ENCODE data around the gene MAP7D3. TPM values are rescaled to one million over a fixed set of nuclear protein-coding genes. Genes with fewer than 3 reads are reported as not detected.
A peak's percentile ranks its signal among the peaks of the same experiment; 100 is the strongest.

The MAP7D3 gene
- total RNA-seq, 2 donors from 2014 or later = 2.8 to 2.9 TPM

DNA sequence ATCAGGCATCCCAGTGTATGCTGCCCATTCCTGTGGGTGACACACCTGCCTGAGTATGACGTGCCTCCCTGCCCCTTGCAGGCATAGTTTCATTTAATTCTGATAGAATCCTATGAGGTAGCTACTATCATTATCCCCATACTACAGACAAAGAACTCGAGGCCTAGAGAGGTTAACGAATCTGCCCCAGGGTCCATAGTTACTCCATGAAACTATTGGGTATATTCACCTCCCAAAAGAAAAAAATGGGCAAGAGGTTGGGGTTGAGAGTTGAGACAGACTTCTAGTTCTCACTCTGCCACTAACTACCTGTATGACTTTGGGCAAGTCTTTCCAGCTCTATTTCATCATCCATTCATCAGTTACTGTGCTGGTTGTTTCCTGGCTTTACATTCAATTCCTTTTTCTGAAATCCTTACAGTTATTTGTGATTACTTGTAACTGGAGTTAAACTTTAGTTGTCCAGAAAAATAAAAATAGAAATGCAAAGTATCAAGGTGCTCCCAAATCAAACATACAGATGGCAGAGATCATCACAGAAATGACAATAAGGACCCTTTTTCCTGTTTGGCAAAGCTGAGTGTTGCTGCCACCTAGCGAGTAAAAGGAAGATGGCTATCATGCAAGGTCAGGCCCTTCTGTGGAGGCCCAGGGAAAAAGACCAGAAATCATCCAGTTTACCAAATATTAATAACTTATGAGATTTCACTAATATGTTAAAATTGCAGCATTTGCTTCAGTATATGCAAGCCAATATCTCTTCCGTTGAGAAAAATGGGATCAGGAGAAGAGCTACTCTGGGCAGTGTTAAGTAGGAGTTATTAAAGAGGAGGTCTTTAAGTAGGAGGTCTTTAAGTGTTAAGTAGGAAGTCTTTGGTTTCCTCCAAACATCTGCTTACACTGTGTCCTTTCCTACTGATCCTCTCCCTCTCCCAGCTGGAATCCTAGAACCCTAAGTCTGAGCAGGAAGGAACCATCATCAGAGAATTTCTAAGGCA lies 17.1 kb upstream of the MAP7D3 start:
- Histone ChIP-seq H3K9ac (ENCODE audit: low read depth in 2 of 2, low read length in 2 of 2) (no peak overlapping the region), H3K36me3 (no peaks in the 10 kb centered on the region), H3K9me3 (no peaks in the 10 kb centered on the region), H3K4me3 (no peak overlapping the region), H3K27me3 (no peaks in the 10 kb centered on the region), H3K4me1 (no peaks in the 10 kb centered on the region), H3K27ac (no peak overlapping the region)
- intact Hi-C loops (cut with DNase I) = loop anchor here (5.0 kb wide), 2 partner anchors 101 to 241 kb away; no protein-coding TSS in a partner anchor
- DNase-seq = peak; percentile 47
- TF ChIP-seq, protein P1, sequence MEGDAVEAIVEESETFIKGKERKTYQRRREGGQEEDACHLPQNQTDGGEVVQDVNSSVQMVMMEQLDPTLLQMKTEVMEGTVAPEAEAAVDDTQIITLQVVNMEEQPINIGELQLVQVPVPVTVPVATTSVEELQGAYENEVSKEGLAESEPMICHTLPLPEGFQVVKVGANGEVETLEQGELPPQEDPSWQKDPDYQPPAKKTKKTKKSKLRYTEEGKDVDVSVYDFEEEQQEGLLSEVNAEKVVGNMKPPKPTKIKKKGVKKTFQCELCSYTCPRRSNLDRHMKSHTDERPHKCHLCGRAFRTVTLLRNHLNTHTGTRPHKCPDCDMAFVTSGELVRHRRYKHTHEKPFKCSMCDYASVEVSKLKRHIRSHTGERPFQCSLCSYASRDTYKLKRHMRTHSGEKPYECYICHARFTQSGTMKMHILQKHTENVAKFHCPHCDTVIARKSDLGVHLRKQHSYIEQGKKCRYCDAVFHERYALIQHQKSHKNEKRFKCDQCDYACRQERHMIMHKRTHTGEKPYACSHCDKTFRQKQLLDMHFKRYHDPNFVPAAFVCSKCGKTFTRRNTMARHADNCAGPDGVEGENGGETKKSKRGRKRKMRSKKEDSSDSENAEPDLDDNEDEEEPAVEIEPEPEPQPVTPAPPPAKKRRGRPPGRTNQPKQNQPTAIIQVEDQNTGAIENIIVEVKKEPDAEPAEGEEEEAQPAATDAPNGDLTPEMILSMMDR (IDR thresholded peaks at IDR 0.05) = peak; percentile 75

DNA sequence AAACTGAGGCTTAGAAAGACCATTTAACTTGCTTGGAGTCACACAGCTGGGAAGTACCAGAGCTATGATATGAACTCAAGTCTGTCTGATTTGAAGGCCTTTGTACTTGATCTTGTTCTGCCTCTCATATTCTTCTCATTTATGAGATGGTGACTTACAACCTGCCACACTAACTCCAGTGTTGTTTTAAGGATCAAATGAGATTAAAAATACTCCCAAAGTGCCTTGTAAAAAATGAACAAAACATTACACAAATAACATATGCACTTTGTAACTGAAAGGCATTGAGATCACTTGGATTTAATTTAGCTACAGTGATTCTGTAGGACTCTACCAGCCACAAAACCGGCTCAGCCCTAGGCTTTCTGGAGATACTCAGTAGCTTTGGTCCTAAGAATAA lies 15.6 kb upstream of the MAP7D3 start:
- no peaks in the 10 kb centered on the region for H3K4me1 ChIP-seq
- intact Hi-C loops (cut with DNase I) = loop anchor here (5.0 kb wide), 2 partner anchors 100 to 240 kb away; no protein-coding TSS in a partner anchor
- TF ChIP-seq, protein P1 (IDR thresholded peaks at IDR 0.05) = no peak

DNA sequence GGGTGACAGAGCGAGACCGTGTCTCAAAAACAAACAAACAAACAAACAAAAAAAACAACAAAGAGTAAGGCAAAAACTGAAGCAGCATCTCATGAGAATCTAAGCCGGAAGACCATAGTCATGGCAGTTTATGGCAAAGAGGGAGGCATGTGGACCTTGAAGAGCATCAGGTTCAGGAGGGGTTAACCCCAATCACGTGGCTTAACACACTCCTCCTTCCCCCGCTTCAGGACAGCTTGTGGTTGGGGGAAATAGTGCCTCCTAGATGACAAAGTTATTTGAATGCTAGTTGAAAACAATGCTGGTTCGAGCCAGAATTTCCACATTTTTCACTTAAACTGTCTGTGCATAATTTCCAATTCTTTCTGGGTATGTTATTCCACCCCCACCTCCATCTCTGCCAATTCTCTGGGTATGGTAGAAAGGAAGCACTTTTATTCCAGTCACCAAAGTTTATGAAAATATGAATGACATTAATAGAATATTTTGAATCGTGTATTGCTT lies 11.7 kb upstream of the MAP7D3 start:
- H3K27ac ChIP-seq = no peak overlapping the region

More for the DNA sequence above, 15.6 kb upstream of the MAP7D3 start:
- H3K9ac ChIP-seq (ENCODE audit: low read depth in 2 of 2, low read length in 2 of 2) = no peak overlapping the region
- H3K36me3 ChIP-seq = no peaks in the 10 kb centered on the region
- no peak for DNase-seq
- no peak overlapping the region for H3K27ac ChIP-seq
- no peaks in the 10 kb centered on the region for H3K27me3 ChIP-seq
- H3K4me3 ChIP-seq = no peak overlapping the region
- no peaks in the 10 kb centered on the region for H3K9me3 ChIP-seq

DNA sequence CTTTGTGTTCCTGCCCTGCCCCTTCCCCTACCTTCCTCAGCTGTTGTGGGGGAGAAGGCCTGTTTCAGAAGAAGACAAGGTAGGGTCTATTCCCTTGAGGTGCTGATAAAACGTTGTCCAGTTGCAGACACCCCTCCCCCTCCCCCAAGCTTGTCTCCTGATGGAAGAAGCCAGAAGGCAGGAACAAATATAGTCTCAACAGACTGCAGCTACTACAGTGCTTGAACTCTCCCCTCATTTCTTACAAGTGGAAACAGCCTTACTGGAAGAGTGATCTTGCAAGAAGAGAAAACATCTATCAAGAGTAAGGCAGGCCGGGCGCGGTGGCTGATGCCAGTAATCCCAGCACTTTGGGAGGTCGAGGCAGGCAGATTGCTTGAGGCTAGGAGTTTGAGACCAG lies 11.0 kb upstream of the MAP7D3 start:
- no peak for DNase-seq
- no peaks in the 10 kb centered on the region for H3K4me1 ChIP-seq
- H3K9ac ChIP-seq (ENCODE audit: low read depth in 2 of 2, low read length in 2 of 2) = no peak overlapping the region
- intact Hi-C loops (cut with DNase I) = no loop called here
- H3K4me3 ChIP-seq = no peak overlapping the region
- H3K9me3 ChIP-seq = no peaks in the 10 kb centered on the region
- TF ChIP-seq, protein P1 (IDR thresholded peaks at IDR 0.05) = no peak
- no peaks in the 10 kb centered on the region for H3K27me3 ChIP-seq
- H3K27ac ChIP-seq = no peak overlapping the region
- no peaks in the 10 kb centered on the region for H3K36me3 ChIP-seq

More for the DNA sequence above, 11.7 kb upstream of the MAP7D3 start:
- TF ChIP-seq, protein P1 (IDR thresholded peaks at IDR 0.05) = no peak
- intact Hi-C loops (cut with DNase I) = no loop called here
- H3K27me3 ChIP-seq = no peaks in the 10 kb centered on the region
- DNase-seq = no peak
- H3K36me3 ChIP-seq = no peaks in the 10 kb centered on the region
- H3K9ac ChIP-seq (ENCODE audit: low read depth in 2 of 2, low read length in 2 of 2) = no peak overlapping the region
- H3K9me3 ChIP-seq = no peaks in the 10 kb centered on the region
- H3K4me3 ChIP-seq = no peak overlapping the region
- H3K4me1 ChIP-seq = no peaks in the 10 kb centered on the region

DNA sequence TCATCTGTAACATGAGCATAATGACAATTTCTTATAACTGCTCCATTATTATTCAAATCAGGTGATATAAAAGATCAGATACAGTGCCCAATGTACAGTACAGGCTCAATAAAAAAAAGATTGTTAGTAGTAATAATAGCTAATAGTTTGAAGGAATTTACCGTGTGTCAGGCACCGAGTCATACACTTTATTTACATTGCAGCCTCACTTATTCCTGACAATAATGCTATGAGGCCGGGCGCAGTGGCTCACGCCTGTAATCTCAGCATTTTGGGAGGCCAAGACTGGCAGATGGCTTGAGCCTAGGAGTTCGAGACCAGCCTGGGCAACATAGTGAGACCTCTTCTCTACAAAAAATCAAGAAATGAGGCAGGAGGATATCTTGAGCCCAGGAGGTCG lies 10.1 kb upstream of the MAP7D3 start:
- intact Hi-C loops (cut with DNase I) = no loop called here
- H3K4me1 ChIP-seq = no peaks in the 10 kb centered on the region
- TF ChIP-seq, protein P1 (IDR thresholded peaks at IDR 0.05) = no peak
- no peak for DNase-seq
- no peaks in the 10 kb centered on the region for H3K27me3 ChIP-seq
- no peak overlapping the region for H3K4me3 ChIP-seq
- H3K27ac ChIP-seq = no peak overlapping the region
- H3K9me3 ChIP-seq = no peaks in the 10 kb centered on the region
- H3K9ac ChIP-seq (ENCODE audit: low read depth in 2 of 2, low read length in 2 of 2) = no peak overlapping the region
- H3K36me3 ChIP-seq = no peaks in the 10 kb centered on the region

Data from colonic mucosa (tissue), 4 donors.